HepG2 (cell line): ENCODE data around the gene SPACA4. TPM values are rescaled to one million over a fixed set of nuclear protein-coding genes. Genes with fewer than 3 reads are reported as not detected.

Experiments used
- ATAC-seq: fragments of 200-7000 bp; cut with Tn5 transposase; 3 replicates; pipeline ENCODE4 v1.9.1; 2020; ENCODE audit warnings: mild to moderate bottlenecking, moderate library complexity
- BruUV-seq: library from RNA; stranded (reverse); fragments of 400-500 nt; replicated peaks from 2 replicates; lab custom pipeline; 2021; lab: Mats Ljungman, UMichigan
- CTCF ChIA-PET: fragments of 300-600 bp; formaldehyde crosslinking; extraction: SDS; loops from one replicate; lab custom pipeline; 2021; ENCODE audit warnings: low total read pairs, inconsistent platforms, low intra/inter-chr PET ratio; lab: Yijun Ruan, JAX
- POLR2A ChIA-PET: fragments of 350-600 bp; sonication (Branson Sonifier 250); formaldehyde crosslinking; loops from one replicate; lab custom pipeline; 2020; ENCODE audit warnings: antibody characterized with exemption, inconsistent platforms; lab: Yijun Ruan, JAX
- DNase-seq: peaks from one replicate; pipeline ENCODE4 v3.0.0-alpha.2; 2015; ENCODE audit warnings: low spot score
- FAIRE-seq: peaks from 3 replicates; lab custom pipeline; 2011; peaks lifted over from hg19 to GRCh38; lab: Jason Lieb, UNC
- H2AFZ ChIP-seq: one replicate; pipeline ENCODE4 v1.6.1; 2011; ENCODE audit warnings: low read length, inconsistent platforms
- H3K27ac ChIP-seq: fragments of 300-600 bp; 3 replicates; pipeline ENCODE4 v1.8.0; 2011; ENCODE audit warnings: mixed run types, mild to moderate bottlenecking, mixed read lengths, low read length, inconsistent platforms; ENCODE audit not compliant: insufficient read depth; ENCODE audit errors: extremely low read length
- H3K27me3 ChIP-seq, 2 experiments: fragments of 200-600 bp in 1 of 2; 2 replicates in 1 of 2; 3 replicates in 1 of 2; pipeline versions ENCODE4 v1.6.0 to v1.8.0; 2011; ENCODE audit warnings: low read length in 2 of 2, mild to moderate bottlenecking in 2 of 2, moderate library complexity in 2 of 2, inconsistent platforms in 1 of 2; ENCODE audit not compliant: insufficient read depth in 2 of 2, control insufficient read depth in 1 of 2
- H3K36me3 ChIP-seq, 2 experiments: fragments of 200-600 bp in 1 of 2; replicated peaks in 1 of 2; 2 replicates in 1 of 2; 3 replicates in 1 of 2; pipeline versions ENCODE4 v1.5.1 to v1.8.0; 2011; ENCODE audit warnings: low read length in 2 of 2, inconsistent platforms in 1 of 2; ENCODE audit not compliant: insufficient read depth in 2 of 2, control insufficient read depth in 1 of 2
- H3K4me1 ChIP-seq: 2 replicates; pipeline ENCODE4 v1.5.1; 2012; ENCODE audit warnings: low read length, inconsistent platforms; ENCODE audit not compliant: insufficient read depth
- H3K4me2 ChIP-seq: 2 replicates; pipeline ENCODE4 v1.6.0; 2011; ENCODE audit warnings: low read depth, low read length, inconsistent platforms
- H3K4me3 ChIP-seq, 3 experiments: fragments of 200-600 bp in 1 of 3; sonication (generic), shearing (Covaris generic) in 1 of 3; replicated peaks in 1 of 3; 2 replicates each; pipeline ENCODE4 v1.5.1; 2011 to 2016; ENCODE audit warnings: low read length in 3 of 3, inconsistent platforms in 2 of 3, low read depth in 2 of 3, mild to moderate bottlenecking in 2 of 3, control low read depth in 1 of 3, mixed read lengths in 1 of 3; ENCODE audit not compliant: insufficient read depth in 1 of 3
- H3K79me2 ChIP-seq: one replicate; pipeline ENCODE4 v1.6.1; 2011; ENCODE audit warnings: low read length, inconsistent platforms; ENCODE audit not compliant: insufficient read depth
- H3K9ac ChIP-seq: 2 replicates; pipeline ENCODE4 v1.6.0; 2011; ENCODE audit warnings: mild to moderate bottlenecking, low read depth, low read length, inconsistent platforms; ENCODE audit not compliant: insufficient read depth
- H3K9me3 ChIP-seq: 2 replicates; pipeline ENCODE4 v1.5.1; 2012; ENCODE audit warnings: mild to moderate bottlenecking, low read length
- H4K20me1 ChIP-seq: 2 replicates; pipeline ENCODE4 v1.6.0; 2011; ENCODE audit warnings: inconsistent platforms, mild to moderate bottlenecking, low read length, moderate library complexity; ENCODE audit not compliant: insufficient read depth
- NKX3-1 ChIP-seq: sonication (generic); formaldehyde crosslinking; IDR thresholded peaks from 2 replicates; pipeline ENCODE4 v1.5.0; 2020; ENCODE audit warnings: missing genetic modification reagents
- RORA ChIP-seq: sonication (generic); formaldehyde crosslinking; IDR thresholded peaks from 2 replicates; pipeline ENCODE4 v1.5.0; 2020; ENCODE audit warnings: mild to moderate bottlenecking, missing genetic modification reagents, moderate library complexity
- TBL1XR1 ChIP-seq: fragments of 150-350 bp; IDR thresholded peaks from 2 replicates; pipeline ENCODE4 v1.6.1; 2014; ENCODE audit warnings: borderline replicate concordance, low read length; ENCODE audit not compliant: partially characterized antibody
- ZNF12 ChIP-seq: sonication (generic); formaldehyde crosslinking; IDR thresholded peaks from 2 replicates; pipeline ENCODE4 v1.5.0; 2020; ENCODE audit warnings: missing genetic modification reagents
- ZNF282 ChIP-seq: fragments of 450-650 bp; IDR thresholded peaks from 2 replicates; pipeline ENCODE4 v1.6.1; 2018; ENCODE audit not compliant: partially characterized antibody
- ZNF567 ChIP-seq: sonication (generic); formaldehyde crosslinking; IDR thresholded peaks from 2 replicates; pipeline ENCODE4 v1.8.1; 2023; ENCODE audit warnings: mild to moderate bottlenecking, missing genetic modification reagents, borderline replicate concordance
- ZNF724P ChIP-seq: sonication (generic); formaldehyde crosslinking; IDR thresholded peaks from 2 replicates; pipeline ENCODE4 v1.8.0; 2022; ENCODE audit warnings: missing genetic modification reagents, borderline replicate concordance
- ZNF766 ChIP-seq: sonication (generic); formaldehyde crosslinking; IDR thresholded peaks from 2 replicates; pipeline ENCODE4 v1.5.0; 2020; ENCODE audit warnings: missing genetic modification reagents, borderline replicate concordance
- WGBS: methylation state at CpG from one replicate; pipeline ENCODE4 v1.1.6; 2017; ENCODE audit warnings: low lambda C conversion rate; 5-methylcytosine and 5-hydroxymethylcytosine counted together
- in situ Hi-C: cut with HindIII; loops from 2 replicates; pipeline ENCODE4 v1.10.0; 2017; ENCODE audit warnings: low pct_unique_long_range_greater_than_20kb; ENCODE audit not compliant: extremely low pct_ligation_motif_present
- intact Hi-C: fragments of 100-400 bp; cut with micrococcal nuclease; formaldehyde crosslinking; loops from one replicate; pipeline ENCODE4 v1.10.0; 2022; ENCODE audit not compliant: unreplicated experiment
- polyA plus RNA-seq, 8 experiments: library from polyadenylated mRNA; depleted of rRNA in 3 of 8; stranded (reverse) in 7 of 8; unstranded in 1 of 8; fragments of >200 nt; fragmentation: Illumina TruSeq in 4 of 8; extraction: Trizol in 4 of 8; gene quantifications; 2 replicates each; pipeline versions ENCODE4 v1.2.1 to v1.2.3, GENCODE V29; 2011 to 2016; ENCODE audit warnings: low read depth in 4 of 8, missing spikeins in 1 of 8, mixed read lengths in 1 of 8; ENCODE audit not compliant: insufficient read depth in 1 of 8
- total RNA-seq, 5 experiments: library from RNA; depleted of rRNA; stranded (reverse); fragments of >200 nt; fragmentation: Illumina TruSeq; extraction: Trizol; gene quantifications; 2 replicates each; pipeline ENCODE4 v1.2.3, GENCODE V29; 2016; ENCODE audit warnings: low read depth in 1 of 5
- TF ChIP-seq, protein P1 (sequence below): sonication (generic); formaldehyde crosslinking; IDR thresholded peaks from 2 replicates; pipeline ENCODE4 v1.4.0; 2020; ENCODE audit warnings: mild to moderate bottlenecking, missing genetic modification reagents
- TF ChIP-seq, protein P2 (sequence below): IDR thresholded peaks from 2 replicates; pipeline ENCODE4 v1.6.1; 2016; ENCODE audit warnings: low read depth, control low read depth

SPACA4 gene
- total and polyA plus RNA-seq, 2 of the 13 experiments (the other 11 are each of a cell fraction or from before 2014, with no cell fraction given), result not detected

DNA sequence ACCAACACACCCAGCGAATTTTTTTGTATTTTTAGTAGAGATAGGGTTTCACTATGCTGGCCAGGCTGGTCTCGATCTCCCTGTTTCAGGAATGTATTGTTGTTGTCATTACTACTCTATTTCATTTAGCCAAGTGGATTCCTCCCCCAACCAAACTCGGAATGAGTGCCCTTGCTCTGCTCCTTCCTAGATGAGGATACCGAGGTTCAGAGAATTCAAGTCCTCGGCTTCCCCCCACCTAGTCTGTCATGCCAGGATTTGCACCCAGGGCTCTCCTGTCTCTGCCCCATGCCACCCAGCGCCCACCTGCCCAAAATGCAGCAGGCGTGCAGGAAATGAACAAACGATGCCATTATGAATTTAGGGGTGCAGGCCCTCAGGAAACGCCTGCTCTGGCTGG, 3.5 kb upstream of the SPACA4 start (continued):
- TF ChIP-seq ZNF282 (no peak), RORA (CRISPR knock-in tag) (no peak), ZNF12 (CRISPR knock-in tag) (no peak)
- TF ChIP-seq, protein P1, sequence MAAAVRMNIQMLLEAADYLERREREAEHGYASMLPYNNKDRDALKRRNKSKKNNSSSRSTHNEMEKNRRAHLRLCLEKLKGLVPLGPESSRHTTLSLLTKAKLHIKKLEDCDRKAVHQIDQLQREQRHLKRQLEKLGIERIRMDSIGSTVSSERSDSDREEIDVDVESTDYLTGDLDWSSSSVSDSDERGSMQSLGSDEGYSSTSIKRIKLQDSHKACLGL (CRISPR knock-in tag), result no peak

DNA sequence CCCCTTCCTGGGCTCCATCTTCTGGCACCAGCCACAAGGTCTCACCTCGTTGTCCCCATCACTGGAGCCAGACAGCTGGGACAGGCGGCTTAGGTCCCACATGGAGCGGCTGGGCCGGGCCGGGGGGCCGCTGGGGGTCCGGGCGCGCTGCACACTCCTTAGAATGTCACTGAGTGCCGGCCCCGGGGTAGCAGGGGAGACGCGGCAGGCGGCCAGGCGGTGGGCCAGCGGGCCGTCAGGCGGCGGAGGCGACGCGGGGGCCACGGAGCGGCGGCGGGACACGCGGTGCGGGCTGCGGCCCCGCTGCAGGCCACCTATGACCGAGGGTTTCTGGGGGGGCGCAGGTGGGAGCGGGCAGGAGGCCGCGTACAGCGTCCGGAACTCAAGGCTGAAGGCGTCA, 3.1 kb upstream of the SPACA4 start:
- in situ Hi-C loops, result no loop called here
- ATAC-seq, result no peak
- POLR2A ChIA-PET, result no interaction called here

More for the DNA sequence above, 3.1 kb upstream of the SPACA4 start:
- 94% methylated on average over 26 of the region's 39 CpGs for WGBS
- Histone ChIP-seq H3K4me2 (no peak overlapping the region), H3K79me2 (no peaks in the 10 kb centered on the region), H3K27ac (no peak overlapping the region), H3K4me3 (no peak overlapping the region), H3K4me1 (peaks cover 19% of the 10 kb centered on the region), H3K27me3 (peaks cover 0 to 12% of the 10 kb centered on the region in 2 experiments; a peak in 2 of 5 replicates), H3K9me3 (no peaks in the 10 kb centered on the region), H3K9ac (no peak overlapping the region), H4K20me1 (no peaks in the 10 kb centered on the region), H2AFZ (no peak overlapping the region)
- CTCF ChIA-PET, result no interaction called here
- intact Hi-C loops, result no loop called here
- no peak for FAIRE-seq
- BruUV-seq, result no TSS peak
- no peak for TF ChIP-seq ZNF766 (CRISPR knock-in tag)
- no peak for TF ChIP-seq ZNF724P
- TF ChIP-seq, protein P2, sequence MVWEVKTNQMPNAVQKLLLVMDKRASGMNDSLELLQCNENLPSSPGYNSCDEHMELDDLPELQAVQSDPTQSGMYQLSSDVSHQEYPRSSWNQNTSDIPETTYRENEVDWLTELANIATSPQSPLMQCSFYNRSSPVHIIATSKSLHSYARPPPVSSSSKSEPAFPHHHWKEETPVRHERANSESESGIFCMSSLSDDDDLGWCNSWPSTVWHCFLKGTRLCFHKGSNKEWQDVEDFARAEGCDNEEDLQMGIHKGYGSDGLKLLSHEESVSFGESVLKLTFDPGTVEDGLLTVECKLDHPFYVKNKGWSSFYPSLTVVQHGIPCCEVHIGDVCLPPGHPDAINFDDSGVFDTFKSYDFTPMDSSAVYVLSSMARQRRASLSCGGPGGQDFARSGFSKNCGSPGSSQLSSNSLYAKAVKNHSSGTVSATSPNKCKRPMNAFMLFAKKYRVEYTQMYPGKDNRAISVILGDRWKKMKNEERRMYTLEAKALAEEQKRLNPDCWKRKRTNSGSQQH (CRISPR knock-in tag), result no peak
- TF ChIP-seq ZNF282, result no peak
- no peak for TF ChIP-seq NKX3-1
- no peak for TF ChIP-seq TBL1XR1
- no peak for TF ChIP-seq ZNF567 (CRISPR knock-in tag)
- TF ChIP-seq, all 625 proteins: peak for 0
- no peak for DNase-seq
- no peaks in the 10 kb centered on the region for H3K36me3 ChIP-seq
